ENCODE measurements around the gene C2.

C2 gene

DNA sequence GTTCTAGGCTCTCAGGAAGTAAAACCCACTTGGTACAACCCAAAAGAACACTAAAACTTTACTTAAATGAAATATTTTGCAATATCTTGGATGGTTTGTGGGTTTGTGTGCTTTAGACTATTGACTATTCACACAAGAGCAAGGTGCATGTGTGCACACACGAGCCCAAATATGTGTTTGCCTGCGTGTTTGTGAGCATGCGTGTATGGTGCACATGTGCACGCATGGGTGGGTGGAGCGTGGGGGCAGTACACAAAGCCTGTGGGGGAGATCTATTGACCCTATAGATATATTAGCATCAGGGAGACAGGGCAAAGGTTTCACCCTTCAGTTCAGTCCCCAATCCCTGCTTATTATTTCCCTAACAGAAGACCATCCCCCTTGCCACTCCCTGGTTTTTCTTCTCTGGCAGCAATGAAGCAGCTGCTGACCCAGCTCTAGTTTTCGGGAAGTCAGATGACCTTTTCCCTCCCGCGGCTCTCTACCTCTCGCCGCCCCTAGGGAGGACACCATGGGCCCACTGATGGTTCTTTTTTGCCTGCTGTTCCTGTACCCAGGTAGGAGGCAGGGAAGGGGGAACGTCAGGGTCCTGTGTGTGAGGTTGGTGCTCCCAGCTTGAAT lies at the start of gene C2:
Gene C2, plus strand, starts transcription at position 476 of the 621 bp plus-strand sequence. Its CDS starts 36 bp downstream, at position 512.
- DNase-seq, result no peak

GRCh38 chr6:31878222-31878621 lies 49.3 kb upstream of the C2 start:
- no peak for DNase-seq

DNA sequence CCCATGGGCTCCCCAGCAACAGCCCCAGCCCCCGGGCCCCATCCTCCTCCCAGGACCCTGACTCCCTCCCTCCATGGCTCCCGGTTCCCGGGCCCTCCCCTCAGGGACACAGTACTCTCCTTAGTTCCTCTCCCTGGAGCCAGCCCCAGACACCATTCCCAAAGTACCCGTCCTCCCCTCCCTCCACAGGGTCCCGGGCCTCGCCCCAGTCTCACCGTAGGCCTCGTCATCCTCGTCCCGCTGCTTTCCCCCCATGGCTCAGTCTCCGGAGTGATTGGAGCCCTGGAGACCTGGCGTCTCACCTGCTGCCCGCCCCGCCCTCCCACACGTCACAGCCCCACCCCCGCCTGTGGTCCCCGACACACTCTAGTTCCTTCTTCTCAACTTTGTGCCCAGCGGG lies 48.8 kb upstream of the C2 start, which contains the start of gene SLC44A4:
Gene SLC44A4, minus strand, starts transcription at position 272 of the 400 bp plus-strand sequence. Its CDS starts 17 bp downstream, at position 255.
- DNase-seq, result no peak

DNA sequence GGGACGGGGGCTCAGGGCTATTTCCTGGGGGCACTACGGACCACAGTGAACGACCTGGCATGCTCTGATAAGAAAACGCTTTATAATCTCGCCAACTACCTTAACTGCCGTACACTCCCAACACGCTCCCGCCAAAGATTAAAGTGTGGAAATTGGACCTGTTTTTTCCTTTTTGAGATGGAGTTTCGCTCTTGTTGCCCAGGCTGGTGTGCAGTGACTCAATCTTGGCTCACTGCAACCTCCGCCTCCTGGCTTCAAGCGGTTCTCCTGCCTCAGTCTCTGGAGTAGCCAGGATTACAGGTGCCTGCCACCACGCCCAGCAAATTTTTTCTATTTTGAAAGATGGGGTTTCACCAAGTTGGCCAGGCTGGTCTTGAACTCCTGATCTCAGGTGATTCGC lies 48.4 kb upstream of the C2 start:
- DNase-seq, result no peak

- no peak for DNase-seq
Observed at GRCh38 chr6:31879901-31880300, 47.6 kb upstream of the C2 start.

DNA sequence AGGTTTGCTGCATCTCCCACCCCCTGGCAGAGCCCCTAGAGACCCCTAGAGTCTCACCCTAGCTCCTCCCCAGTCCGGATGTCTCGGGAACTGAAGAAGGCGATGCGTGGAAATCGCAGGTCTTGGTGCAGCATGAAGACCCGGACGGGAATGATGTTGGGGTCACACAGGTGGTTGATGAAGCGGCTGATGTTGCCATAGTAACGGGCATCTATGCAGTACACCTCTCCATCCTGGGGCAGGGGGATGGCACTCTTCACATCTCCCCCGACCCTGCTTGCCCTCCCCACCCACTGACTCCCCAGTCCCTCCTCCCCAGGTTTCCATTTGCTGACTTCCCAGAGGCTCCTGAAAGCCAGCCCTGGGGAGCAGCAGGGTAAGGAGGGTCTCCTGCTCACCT lies 46.9 kb upstream of the C2 start:
- DNase-seq, result no peak

DNA sequence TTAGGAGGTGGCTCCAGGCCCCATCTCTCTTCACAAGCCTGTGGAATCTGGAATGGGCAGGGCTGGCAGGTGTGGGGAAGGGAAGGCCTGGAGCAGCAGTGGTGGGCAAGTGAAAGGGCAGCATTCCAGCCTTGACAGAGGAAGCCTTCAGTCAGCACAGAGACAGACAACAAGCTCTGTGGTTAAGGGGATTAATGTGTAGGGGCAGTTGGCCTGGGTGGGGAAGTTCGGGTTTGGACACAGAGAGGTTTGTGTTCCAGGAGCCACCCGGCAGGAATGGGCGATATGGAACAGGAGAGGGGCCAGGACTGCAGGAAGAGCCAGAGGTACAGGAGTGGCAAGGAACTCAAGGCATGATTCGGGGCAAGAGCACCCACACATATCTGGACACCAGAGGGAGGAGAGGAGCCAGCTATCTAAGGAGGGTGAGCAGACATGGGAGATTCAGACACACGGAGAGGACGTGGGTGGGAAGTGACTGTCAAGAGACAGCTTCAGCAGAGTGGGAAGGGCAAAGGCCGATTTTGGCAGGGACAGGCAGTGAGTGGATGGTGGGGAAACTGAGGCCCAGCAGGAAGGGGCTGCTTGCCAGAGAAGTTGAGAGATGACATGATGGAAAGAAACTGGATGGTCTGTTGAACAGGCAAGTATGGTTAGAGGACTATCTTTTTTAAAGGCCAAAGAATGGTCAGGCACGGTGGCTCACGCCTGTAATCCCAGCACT lies 46.2 kb upstream of the C2 start:
- DNase-seq, result no peak

DNA sequence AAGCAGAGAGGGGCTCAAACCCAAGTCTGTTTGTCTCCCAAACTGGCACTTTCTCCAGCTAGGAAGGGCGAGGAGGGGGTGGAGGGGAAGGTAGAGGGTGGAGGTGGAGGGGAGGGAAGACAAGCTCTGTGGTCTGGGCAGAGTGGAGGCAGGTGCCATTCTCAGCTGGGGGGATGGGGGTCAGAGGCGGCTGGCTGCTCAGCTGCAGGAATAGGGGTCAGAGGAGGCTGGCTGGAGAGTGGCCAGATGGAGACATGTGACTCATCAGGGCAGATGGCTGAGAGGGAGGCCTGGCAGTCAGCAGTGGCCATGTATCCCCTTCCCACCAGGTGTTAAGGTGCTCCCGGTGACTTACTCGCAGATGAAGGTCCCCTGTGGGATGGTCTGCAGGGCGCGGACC lies 45.2 kb upstream of the C2 start:
- DNase-seq, result no peak

- no peak for DNase-seq
Observed at GRCh38 chr6:31883676-31884075, 43.8 kb upstream of the C2 start.

GRCh38 chr6:31884528-31885035 lies 42.9 kb upstream of the C2 start:
- no peak for DNase-seq

- no peak for DNase-seq
Observed at GRCh38 chr6:31886541-31886991, 41.0 kb upstream of the C2 start.

GRCh38 chr6:31887173-31888007 lies 40.1 kb upstream of the C2 start:
- no peak for DNase-seq

DNA sequence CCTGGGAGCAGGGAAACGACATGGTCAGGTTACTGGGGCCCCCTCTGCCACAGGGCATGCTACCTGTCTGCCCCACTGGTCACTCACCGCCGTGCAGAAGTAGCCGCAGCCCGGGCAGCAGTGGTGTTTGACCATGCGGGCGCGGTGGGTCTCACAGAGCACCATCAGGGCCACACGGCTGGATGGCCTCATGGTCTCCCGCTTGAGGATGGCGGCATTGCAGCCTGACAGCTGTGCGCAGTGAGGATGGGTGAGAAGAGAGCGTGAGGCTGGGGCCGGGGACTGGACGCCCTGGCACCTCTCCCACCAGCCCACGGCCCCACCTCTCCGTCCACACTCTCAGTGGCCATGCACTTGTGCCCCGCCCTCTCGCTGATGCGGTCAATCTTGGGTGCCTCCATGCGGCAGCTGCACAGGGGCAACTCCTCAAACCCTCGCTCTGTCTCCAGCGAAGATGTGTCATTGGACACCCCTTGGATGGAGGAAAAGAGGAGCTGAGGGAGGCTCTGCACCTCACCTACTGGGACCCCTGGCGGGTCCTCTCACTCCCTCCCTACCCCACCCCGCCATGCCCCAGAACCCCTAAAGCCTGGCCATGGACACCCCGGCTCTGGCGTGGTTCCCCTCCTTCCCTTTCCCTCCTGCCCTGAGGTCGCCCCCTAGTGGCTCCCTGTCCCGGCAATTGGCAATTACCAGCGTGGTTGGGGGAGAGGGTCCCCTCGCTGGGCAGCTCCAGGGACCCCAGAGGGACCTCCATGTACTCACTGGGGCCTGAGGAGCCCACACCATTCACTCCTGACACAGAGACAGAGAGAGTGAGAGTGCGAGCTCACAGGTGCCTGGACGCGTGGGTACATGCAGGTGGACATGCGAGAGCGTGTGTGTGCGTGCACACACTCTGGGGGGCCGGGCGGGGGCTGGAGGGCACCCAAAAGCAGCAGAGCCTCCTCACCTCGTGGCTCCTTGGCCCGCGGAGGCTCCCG lies 39.0 kb upstream of the C2 start:
- DNase-seq, result peak; percentile 53

DNA sequence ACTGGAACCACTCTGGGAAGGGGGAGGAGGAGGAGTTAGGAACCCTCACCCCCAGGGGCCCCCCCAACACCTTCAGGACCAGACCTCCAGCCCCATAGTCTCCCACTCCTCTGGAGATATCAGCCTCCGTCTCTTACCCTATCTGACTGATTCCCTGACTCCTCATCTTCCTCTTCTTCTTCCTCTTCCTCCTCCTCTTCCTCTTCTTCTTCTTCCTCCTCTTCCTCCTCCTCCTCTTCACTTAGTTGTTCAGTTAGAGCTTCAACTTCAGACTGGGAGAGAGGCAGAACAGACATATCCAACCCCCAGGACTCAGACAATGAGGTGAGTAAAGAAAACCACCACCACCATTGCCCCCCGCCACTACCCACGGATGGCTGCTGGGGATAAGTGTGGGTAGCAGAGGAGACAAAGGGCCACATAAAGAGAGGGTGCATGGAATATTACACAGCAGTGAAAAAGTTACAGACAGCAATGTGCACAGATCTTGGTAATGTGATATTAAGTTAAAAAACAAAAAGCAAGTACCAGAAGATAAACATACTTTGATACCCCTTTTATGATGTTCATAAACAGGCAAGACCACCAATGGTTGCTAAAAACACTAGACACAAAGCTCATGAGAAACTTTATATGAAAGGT lies 38.1 kb upstream of the C2 start:
- DNase-seq, result no peak

- DNase-seq, result no peak
Observed at GRCh38 chr6:31892821-31893220, 34.7 kb upstream of the C2 start.

GRCh38 chr6:31896493-31896855 lies 31.0 kb upstream of the C2 start:
- no peak for DNase-seq

DNA sequence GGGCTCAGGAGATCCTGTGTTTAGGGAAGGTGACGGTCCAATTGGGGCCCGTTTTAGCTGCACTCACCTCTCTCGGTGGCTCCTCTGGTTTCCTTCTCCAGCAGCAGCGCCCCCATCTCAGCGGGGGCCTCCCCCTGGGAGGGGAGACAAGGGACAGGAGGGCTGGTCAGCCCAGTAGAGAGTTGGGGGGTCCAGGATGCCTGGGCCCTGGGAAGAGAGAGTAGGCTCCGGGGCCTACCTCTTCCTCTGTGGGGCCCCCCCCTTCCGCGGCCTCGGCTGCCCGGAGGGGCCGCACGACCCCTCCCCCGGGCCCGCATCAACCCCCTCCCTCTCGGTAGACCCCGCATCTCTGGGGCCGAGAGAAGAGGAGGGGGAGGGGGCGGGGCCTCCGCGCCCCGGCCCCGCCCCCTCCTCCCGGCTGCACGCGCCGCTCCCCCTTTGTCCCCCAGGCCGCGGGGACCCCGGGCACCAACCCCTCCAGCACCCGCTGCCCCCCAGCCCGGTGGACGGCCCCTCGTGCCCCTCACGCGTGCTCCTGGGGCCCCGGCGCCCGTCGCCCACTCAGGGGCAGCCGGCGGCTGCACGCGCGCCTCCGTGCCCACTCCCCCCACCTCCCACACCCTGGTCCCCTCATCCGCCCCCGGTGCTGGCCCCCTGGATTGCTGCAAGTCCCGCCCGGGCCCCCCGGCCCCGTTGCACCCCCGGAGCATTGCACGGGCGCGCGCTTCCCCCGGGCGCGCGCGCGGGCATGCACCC lies 30.5 kb upstream of the C2 start:
- no peak for DNase-seq

DNA sequence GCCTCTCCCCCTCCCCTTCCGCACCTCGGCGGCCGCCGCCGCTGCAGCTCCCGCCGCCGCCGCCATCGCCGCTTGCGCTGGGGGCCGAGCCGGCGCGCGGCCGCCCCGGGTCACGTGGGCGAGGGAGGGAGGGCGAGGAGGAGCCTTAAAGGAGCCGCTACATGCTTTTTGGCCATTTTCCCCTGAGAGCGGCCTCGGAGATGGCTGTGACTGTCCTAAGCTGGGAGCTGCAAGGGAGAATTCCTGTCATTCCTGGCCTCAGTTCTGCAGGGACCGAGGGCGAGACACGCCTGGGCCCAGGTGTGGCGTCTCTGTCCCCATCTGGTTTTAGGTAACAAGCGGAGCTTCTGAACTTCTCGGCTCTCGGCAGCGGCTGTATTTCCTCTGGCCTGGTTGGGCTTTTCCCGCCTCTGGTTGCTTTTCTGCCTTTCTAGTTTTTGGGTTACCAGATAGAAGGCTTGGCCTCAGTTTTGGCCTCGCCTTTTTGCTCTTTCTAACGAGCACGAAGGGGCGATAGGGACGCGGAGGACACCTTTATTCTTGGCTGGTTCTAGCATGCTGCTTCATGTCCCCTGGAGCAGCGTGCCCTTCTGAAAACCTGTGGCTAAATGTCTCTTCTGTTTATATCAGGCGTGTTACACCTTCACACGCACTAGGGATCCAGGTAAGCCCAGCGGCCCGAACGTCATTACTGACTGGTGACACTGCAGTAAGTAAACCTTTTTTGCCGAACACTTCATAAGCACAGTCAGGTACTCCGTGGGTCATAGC lies 29.7 kb upstream of the C2 start, which contains the start of gene EHMT2:
Gene EHMT2, minus strand, starts transcription at position 87 of the 771 bp plus-strand sequence. Its CDS starts 21 bp downstream, at position 66.
- peak; percentile 79 for DNase-seq

- peak in 1 of 2 experiments; percentile 10 for DNase-seq
Observed at GRCh38 chr6:31898383-31899011, 29.0 kb upstream of the C2 start.
